ENCODE data around the gene PRSS53. TPM values are rescaled to one million over a fixed set of nuclear protein-coding genes. Genes with fewer than 3 reads are reported as not detected.

Gene PRSS53
- total RNA-seq, 4 donors from 2014 or later = 0.41 to 1.3 (median 1.1) TPM

GRCh38 chr16:31131841-31132271 is 43.1 kb upstream of the PRSS53 start:
- peak overlapping the region in 3 of 4 donors; percentile 4 to 60 (median 13) for H3K4me3 ChIP-seq
- WGBS, 2 donors = 19 to 34% methylated on average over 3 of the region's 5 CpGs

GRCh38 chr16:31131416-31131815 is 42.7 kb upstream of the PRSS53 start:
- no peaks in the 10 kb centered on the region for H3K9me3 ChIP-seq
- TF ChIP-seq CTCF (IDR thresholded peaks at IDR 0.05) (no peak), POLR2A (IDR thresholded peaks at IDR 0.05) (no peak)
- peak overlapping the region in 3 of 4 donors; percentile 4 to 60 (median 13) for H3K4me3 ChIP-seq
- H3K27me3 ChIP-seq = peaks cover 0 to 5% (median 0%) of the 10 kb centered on the region in 4 donors
- peak overlapping the region; percentile 83 to 96 (median 94) for H3K27ac ChIP-seq
- peaks cover 0 to 62% (median 14%) of the 10 kb centered on the region in 3 donors for H3K36me3 ChIP-seq
- no peak for DNase-seq
- intact Hi-C loops (cut with DNase I) = no loop called here
- H3K4me1 ChIP-seq = peaks cover 49 to 89% (median 50%) of the 10 kb centered on the region in 3 donors
- 42% methylated on average over 6 of the region's 11 CpGs; no CpG with 5 or more reads in 1 of the 2 donors for WGBS, 2 donors

More at GRCh38 chr16:31131841-31132271, 43.1 kb upstream of the PRSS53 start:
- TF ChIP-seq CTCF (IDR thresholded peaks at IDR 0.05) (no peak), POLR2A (IDR thresholded peaks at IDR 0.05) (no peak)
- Histone ChIP-seq H3K27ac (peak overlapping the region; percentile 83 to 96 (median 94)), H3K27me3 (peaks cover 0 to 5% (median 0%) of the 10 kb centered on the region in 4 donors), H3K9me3 (no peaks in the 10 kb centered on the region), H3K36me3 (peaks cover 0 to 60% (median 14%) of the 10 kb centered on the region in 3 donors), H3K4me1 (peaks cover 49 to 89% (median 50%) of the 10 kb centered on the region in 3 donors)
- intact Hi-C loops (cut with DNase I) = no loop called here
- DNase-seq = no peak

- Histone ChIP-seq H3K4me3 (peak overlapping the region in 2 of 4 donors; percentile 4 to 60), H3K4me1 (peaks cover 47 to 86% (median 49%) of the 10 kb centered on the region in 3 donors), H3K9me3 (no peaks in the 10 kb centered on the region), H3K27me3 (peaks cover 0 to 5% (median 0%) of the 10 kb centered on the region in 4 donors), H3K36me3 (peaks cover 0 to 64% (median 14%) of the 10 kb centered on the region in 3 donors), H3K27ac (peak overlapping the region; percentile 83 to 96 (median 94))
- intact Hi-C loops (cut with DNase I) = no loop called here
- no peak for TF ChIP-seq CTCF (IDR thresholded peaks at IDR 0.05)
- no peak for TF ChIP-seq POLR2A (IDR thresholded peaks at IDR 0.05)
- WGBS, 2 donors = 60% methylated on average over 1 of the region's 6 CpGs; no CpG with 5 or more reads in 1 of the 2 donors
- no peak for DNase-seq
Observed at GRCh38 chr16:31130899-31131298, 42.2 kb upstream of the PRSS53 start.

- no peak for DNase-seq
- WGBS, 2 donors = 40% methylated on average over 1 of the region's 10 CpGs; no CpG with 5 or more reads in 1 of the 2 donors
- Histone ChIP-seq H3K4me3 (no peak overlapping the region), H3K4me1 (peaks cover 44 to 82% (median 49%) of the 10 kb centered on the region in 3 donors), H3K36me3 (peaks cover 0 to 65% (median 14%) of the 10 kb centered on the region in 3 donors), H3K27ac (peak overlapping the region; percentile 83 to 96 (median 94)), H3K9me3 (no peaks in the 10 kb centered on the region), H3K27me3 (peaks cover 0 to 4% (median 0%) of the 10 kb centered on the region in 4 donors)
- intact Hi-C loops (cut with DNase I) = no loop called here
- TF ChIP-seq CTCF (IDR thresholded peaks at IDR 0.05) (no peak), POLR2A (IDR thresholded peaks at IDR 0.05) (no peak)
Observed at GRCh38 chr16:31130336-31130891, 41.7 kb upstream of the PRSS53 start.

GRCh38 chr16:31129568-31130335 is 41.0 kb upstream of the PRSS53 start:
- H3K4me3 ChIP-seq = no peak overlapping the region
- TF ChIP-seq CTCF (IDR thresholded peaks at IDR 0.05) (peak in 1 of 6 experiments; percentile 10), POLR2A (IDR thresholded peaks at IDR 0.05) (peak in 1 of 4 donors; percentile 8)
- peaks cover 0 to 65% (median 14%) of the 10 kb centered on the region in 3 donors for H3K36me3 ChIP-seq
- H3K4me1 ChIP-seq = peaks cover 44 to 76% (median 49%) of the 10 kb centered on the region in 3 donors
- H3K27me3 ChIP-seq = no peaks in the 10 kb centered on the region
- DNase-seq = no peak
- 30 to 56% methylated on average over 11 to 14 of the region's 29 CpGs for WGBS, 2 donors
- H3K27ac ChIP-seq = peak overlapping the region; percentile 83 to 96 (median 94)
- intact Hi-C loops (cut with DNase I) = no loop called here
- H3K9me3 ChIP-seq = no peaks in the 10 kb centered on the region
